Measurements from ENCODE around the gene COL26A1. TPM values are rescaled to one million over a fixed set of nuclear protein-coding genes. Genes with fewer than 3 reads are reported as not detected.

The COL26A1 gene
- total RNA-seq, 4 donors from 2014 or later, result not detected

DNA sequence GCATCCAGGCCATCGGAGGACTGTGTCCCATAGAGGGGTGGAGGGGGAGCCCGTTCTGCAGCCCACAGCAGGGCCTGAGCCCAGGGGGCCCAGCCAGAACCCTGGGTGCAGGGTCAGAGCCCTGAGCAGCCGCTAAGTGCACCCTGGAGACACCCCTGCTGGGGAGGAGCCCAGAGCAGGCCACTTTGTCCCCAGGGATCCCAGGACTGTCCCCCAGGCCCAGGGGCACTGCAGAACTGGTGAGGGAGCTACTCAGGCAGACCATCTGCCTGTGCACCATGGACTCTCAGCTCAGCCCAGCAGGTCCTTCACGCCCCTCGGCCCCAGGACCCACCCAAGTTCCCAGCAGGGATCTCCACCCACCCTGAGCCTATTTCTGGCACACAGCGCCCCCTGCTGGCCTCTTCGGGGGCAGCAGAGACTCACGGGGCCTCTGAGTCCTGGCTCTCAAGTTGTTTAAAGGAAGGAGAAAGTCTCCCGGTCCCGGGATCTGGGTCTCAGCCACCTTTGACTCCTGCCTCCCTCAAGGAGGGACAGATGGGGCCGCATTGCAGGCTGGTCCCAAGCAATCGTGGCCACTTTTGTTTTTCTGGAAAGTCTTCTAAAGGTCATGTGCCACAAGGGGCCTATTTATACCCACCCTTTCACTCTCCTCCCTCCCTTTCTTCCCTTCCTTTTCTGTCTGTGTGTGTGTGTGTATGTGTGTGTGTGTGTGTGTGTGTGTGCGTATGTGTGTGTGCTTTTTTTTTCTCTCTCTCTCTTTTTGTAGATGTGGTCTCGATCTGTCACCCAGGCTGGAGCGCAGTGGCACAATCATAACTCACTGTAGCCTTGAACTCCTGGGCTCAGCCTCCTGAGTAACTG, 176.2 kb downstream of the COL26A1 start:
- DNase-seq (peak in 1 of 2 donors; percentile 21), ATAC-seq (peak in 1 of 2 donors; percentile 53)
- Histone ChIP-seq H3K27ac (no peak overlapping the region), H3K9me3 (no peaks in the 10 kb centered on the region), H3K27me3 (no peaks in the 10 kb centered on the region), H3K36me3 (no peaks in the 10 kb centered on the region), H3K4me3 (no peak overlapping the region), H3K4me1 (no peaks in the 10 kb centered on the region)
- intact Hi-C loops (cut with DNase I; ENCODE audit: low total_unique reads), result loop anchor here (5.0 kb wide), 1 partner anchor 177 kb away; the partner anchor contains the start of gene COL26A1
- TF ChIP-seq CTCF (IDR thresholded peaks at IDR 0.05 in 4 of 5, conservative IDR thresholded peaks at IDR 0.05 in 1 of 5) (peak; percentile 53 to 84 (median 71)), POLR2A (IDR thresholded peaks at IDR 0.05) (no peak)
- in situ Hi-C loops (cut with MboI; ENCODE audit: low sequenced_read_pairs in 4 of 4), result loop anchor here in 3 of 4 donors (25.0 kb wide), 2 partner anchors 177 to 848 kb away; partner anchors contain the start of genes PRKRIP1 (in 3 of the 3) and COL26A1 (in 1 of the 3)

DNA sequence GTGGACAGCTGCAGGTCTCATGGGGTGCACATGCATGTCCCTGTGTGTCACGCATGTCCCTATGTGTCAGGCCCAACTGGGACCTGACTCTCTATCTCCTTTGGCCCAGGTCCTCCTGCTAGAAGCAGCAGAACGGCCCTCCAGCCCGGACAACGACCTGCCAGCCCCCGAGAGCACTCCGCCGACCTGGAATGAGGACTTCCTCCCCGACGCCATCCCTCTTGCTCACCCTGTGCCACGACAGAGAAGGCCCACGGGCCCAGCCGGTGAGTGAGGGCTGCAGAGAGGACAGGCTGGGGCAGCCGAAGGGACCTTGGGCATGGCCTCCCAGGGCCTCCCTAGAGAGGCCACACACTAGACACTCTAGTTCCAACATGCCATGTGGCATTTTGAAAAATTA, 177.1 kb downstream of the COL26A1 start:
- Histone ChIP-seq H3K27me3 (no peaks in the 10 kb centered on the region), H3K36me3 (no peaks in the 10 kb centered on the region), H3K27ac (no peak overlapping the region), H3K4me1 (no peaks in the 10 kb centered on the region), H3K4me3 (no peak overlapping the region), H3K9me3 (no peaks in the 10 kb centered on the region)
- no peak for ATAC-seq
- DNase-seq, result no peak
- TF ChIP-seq CTCF (IDR thresholded peaks at IDR 0.05 in 4 of 5, conservative IDR thresholded peaks at IDR 0.05 in 1 of 5) (no peak), POLR2A (IDR thresholded peaks at IDR 0.05) (no peak)
- intact Hi-C loops (cut with DNase I; ENCODE audit: low total_unique reads), result loop anchor here (5.0 to 10.0 kb wide), 3 partner anchors 145 to 273 kb away; partner anchors contain the start of gene COL26A1
- in situ Hi-C loops (cut with MboI; ENCODE audit: low sequenced_read_pairs in 4 of 4), result loop anchor here (5.0 to 25.0 kb wide), 4 partner anchors 177 to 848 kb away; partner anchors contain the start of genes PRKRIP1 (in 3 of the 4) and COL26A1 (in 1 of the 4)

DNA sequence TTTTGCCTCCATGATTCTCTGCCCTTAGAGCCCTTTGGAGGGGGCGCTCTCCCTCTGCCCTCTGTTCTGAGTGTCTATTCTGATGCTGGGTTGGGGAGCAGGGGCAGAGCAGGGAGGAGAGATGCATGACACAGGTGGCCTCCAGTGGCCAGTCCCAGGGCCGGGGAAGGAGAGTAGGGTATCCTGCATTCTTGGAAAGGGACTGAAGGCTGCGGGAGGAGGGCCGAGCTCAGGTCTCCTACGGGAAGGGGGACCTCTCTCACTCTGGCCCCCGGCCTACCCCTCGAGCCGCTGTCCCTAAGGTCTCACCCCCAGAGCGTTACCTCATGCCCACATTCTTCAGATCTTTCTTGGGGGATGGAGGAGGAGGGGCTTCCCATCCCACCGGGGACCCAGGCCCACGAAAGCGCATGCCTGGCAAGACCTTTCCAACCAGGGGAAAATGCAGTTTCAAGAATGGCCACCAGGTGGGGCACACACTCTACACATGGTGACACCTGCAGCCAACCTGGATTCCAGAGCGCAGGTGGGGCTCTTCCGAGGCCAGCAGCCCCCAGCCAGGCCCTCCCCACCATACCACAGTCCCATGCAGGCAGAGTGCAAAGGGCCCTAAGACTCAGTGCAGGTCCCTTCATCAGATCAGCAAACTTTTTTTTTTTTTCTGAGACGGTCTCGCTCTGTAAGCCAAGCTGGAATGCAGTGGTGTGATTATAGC, 180.0 kb downstream of the COL26A1 start:
- TF ChIP-seq CTCF (IDR thresholded peaks at IDR 0.05 in 4 of 5, conservative IDR thresholded peaks at IDR 0.05 in 1 of 5) (peak; percentile 79 to 94 (median 89)), POLR2A (IDR thresholded peaks at IDR 0.05) (no peak)
- DNase-seq, result peak; percentile 11 to 42

DNA sequence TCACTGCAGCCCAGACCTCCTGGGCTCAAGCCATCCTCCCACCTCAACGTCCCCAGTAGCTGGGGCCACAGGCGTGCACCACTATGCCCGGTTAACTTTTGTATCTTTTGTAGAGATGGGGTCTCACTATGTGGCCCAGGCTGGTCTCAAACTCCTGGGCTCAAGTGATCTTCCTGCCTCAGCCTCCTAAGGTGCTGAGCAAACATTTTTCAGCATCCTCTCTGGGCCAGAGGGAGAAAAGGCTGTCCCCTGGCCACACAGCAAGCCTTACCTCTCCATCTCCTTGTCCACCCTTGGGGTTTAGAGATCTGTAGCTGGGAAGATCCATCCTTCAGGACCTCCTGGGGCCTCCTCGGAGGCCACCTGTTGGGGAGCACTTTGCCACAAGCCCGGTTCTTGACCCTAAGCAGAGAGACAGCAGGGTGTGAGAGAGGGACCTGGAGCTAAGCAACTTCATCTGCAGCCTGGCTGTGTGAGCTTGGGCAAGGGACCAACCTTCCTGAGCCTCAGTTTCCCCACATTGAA, 180.6 kb downstream of the COL26A1 start:
- no peak for ATAC-seq
- intact Hi-C loops (cut with DNase I; ENCODE audit: low total_unique reads) (loop anchor here (1.0 to 10.0 kb wide), 3 partner anchors 141 to 729 kb away; no protein-coding TSS in a partner anchor), in situ Hi-C loops (cut with MboI; ENCODE audit: low sequenced_read_pairs in 4 of 4) (loop anchor here (5.0 to 25.0 kb wide), 4 partner anchors 181 to 844 kb away; partner anchors contain the start of genes PRKRIP1 (in 3 of the 4) and COL26A1 (in 1 of the 4))
- H3K4me1 ChIP-seq, result no peaks in the 10 kb centered on the region
- H3K27ac ChIP-seq, result no peak overlapping the region
- no peaks in the 10 kb centered on the region for H3K36me3 ChIP-seq
- H3K4me3 ChIP-seq, result no peak overlapping the region
- H3K9me3 ChIP-seq, result no peaks in the 10 kb centered on the region
- TF ChIP-seq POLR2A (IDR thresholded peaks at IDR 0.05) (no peak), CTCF (IDR thresholded peaks at IDR 0.05 in 4 of 5, conservative IDR thresholded peaks at IDR 0.05 in 1 of 5) (no peak)
- H3K27me3 ChIP-seq, result no peaks in the 10 kb centered on the region
- DNase-seq, result no peak

More for the DNA sequence above, 180.0 kb downstream of the COL26A1 start:
- intact Hi-C loops (cut with DNase I; ENCODE audit: low total_unique reads) (loop anchor here (1.0 to 10.0 kb wide), 3 partner anchors 142 to 730 kb away; no protein-coding TSS in a partner anchor), in situ Hi-C loops (cut with MboI; ENCODE audit: low sequenced_read_pairs in 4 of 4) (loop anchor here (5.0 to 25.0 kb wide), 4 partner anchors 180 to 845 kb away; partner anchors contain the start of genes PRKRIP1 (in 3 of the 4) and COL26A1 (in 1 of the 4))
- Histone ChIP-seq H3K27me3 (no peaks in the 10 kb centered on the region), H3K9me3 (no peaks in the 10 kb centered on the region), H3K4me3 (no peak overlapping the region), H3K36me3 (no peaks in the 10 kb centered on the region), H3K4me1 (no peaks in the 10 kb centered on the region), H3K27ac (no peak overlapping the region)
- ATAC-seq, result peak; percentile 58 to 67

Data from gastrocnemius medialis (tissue), 4 donors.